EL (cell line): Measurements from ENCODE around the gene SKI.

Source experiments
- DNase-seq: peaks from one replicate; pipeline ENCODE4 v3.0.0-alpha.2; 2016

Gene SKI

GRCh38 chr1:2298685-2299084, 70.6 kb downstream of the SKI start:
- DNase-seq = no peak

DNA sequence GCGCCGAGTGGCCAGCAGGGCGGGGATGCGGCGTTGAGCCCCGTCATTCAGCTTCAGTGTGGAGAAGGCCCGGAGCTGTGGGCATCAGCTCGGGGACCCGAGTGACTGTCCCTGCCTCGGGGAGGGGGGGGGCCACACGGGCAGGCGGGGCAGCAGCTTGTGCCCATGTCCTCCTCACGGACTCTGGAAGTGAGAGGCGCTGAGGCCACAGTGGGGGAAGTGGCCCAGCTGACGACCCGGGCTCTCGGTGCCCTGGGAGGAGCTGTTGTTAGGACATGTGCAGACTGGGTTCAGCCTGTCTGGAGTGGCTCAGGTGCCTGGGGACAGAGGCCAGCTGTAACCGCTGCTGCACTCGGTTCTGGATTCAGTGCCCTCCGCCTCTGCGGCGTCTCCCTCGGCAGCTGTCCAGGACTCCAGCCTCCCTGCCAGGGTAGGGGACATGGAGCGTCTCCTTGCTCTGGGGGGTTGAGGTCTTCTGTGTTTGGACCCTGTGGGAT, 71.1 kb downstream of the SKI start:
- no peak for DNase-seq

GRCh38 chr1:2300004-2300771, 72.1 kb downstream of the SKI start:
- no peak for DNase-seq

DNA sequence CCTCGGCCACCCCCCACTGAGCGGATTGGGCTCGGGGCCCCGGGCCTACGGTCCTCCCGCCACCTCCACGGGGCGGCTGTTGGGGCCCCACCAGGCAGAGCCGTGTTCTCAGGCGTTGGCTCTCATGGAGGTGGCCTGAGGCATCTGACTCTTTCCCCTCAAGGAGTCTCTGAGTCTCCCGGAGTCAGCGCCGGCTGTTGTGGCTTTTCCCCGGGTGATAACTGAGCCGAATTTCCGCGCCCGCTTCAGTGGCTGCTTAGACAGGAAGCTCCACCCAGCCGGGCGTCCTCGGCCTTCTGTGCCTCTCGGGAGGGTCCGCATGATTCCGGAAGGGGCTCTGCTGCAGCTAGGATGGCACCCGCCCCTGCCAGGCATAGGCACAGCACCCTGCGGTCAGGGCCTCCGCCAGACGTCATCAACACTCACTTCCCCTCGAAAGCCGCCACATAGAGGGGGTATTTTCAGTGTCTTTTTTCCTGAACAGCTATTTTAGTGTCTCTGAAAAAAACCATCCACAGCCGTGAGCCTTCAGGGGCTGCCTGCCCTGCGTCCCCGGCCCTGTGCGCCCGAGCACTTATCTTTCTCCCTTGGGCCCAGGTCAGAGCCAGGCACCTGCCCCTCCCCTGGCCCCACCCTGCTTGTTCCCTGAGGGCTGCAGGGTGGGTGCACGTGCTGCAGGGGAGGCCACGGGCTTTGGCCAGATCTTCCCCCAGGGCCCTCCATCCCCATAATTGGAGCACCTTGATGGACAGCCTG, 72.9 kb downstream of the SKI start:
- DNase-seq = peak; percentile 56

GRCh38 chr1:2301607-2302291, 73.6 kb downstream of the SKI start:
- no peak for DNase-seq

- DNase-seq = no peak
Observed at GRCh38 chr1:2302292-2302925, 74.3 kb downstream of the SKI start.

- no peak for DNase-seq
Observed at GRCh38 chr1:2303016-2303775, 75.1 kb downstream of the SKI start.

DNA sequence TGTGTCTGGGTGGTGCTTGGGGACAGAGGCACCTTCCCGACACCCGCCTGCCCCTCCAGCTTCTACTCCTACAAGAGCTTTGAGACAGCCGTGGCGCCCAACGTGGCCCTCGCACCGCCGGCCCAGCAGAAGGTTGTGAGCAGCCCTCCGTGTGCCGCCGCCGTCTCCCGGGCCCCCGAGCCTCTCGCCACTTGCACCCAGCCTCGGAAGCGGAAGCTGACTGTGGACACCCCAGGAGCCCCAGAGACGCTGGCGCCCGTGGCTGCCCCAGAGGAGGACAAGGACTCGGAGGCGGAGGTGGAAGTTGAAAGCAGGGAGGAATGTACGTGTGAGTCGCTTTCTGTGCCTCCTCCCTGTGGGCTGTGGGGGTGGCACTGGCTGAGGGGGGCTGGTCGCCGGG, 75.7 kb downstream of the SKI start:
- no peak for DNase-seq

- DNase-seq = no peak
Observed at GRCh38 chr1:2304282-2304681, 76.2 kb downstream of the SKI start.

DNA sequence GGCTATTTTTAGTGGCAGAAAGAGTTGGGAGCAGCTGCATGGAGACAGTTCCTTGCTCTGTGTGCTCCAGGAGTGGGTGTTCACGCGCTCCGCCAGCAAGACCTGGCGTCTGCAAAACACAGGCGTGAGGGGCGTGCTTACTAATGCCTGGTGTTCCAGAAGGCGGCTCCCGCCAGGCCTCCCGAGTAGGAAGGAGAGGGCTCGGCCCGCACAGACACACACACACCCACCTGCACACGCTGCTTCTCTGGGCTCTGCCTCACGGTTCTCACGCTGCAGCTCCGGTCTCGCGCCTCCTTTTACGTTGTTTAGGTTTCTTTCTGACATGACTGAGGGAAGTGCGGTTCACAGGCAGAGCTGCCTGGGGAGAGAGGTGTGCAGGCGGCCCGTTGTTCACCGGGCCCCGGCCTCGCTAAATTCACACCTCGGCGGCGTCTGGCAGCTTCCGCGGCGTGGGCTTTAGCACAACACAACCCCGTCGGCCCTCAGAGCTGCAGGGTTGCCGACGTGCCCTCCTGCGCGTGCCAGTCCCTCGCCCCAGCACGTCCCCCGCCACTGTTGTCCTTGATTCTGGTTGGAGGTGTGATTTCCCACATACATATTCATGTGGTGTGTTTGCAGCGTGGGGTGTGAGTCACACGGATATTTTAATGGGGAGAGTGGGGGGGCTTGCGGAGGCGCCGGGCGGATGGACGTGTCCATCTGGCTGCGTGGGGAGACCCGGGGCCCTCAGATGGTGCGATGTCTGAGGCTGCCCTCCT, 77.0 kb downstream of the SKI start:
- no peak for DNase-seq

DNA sequence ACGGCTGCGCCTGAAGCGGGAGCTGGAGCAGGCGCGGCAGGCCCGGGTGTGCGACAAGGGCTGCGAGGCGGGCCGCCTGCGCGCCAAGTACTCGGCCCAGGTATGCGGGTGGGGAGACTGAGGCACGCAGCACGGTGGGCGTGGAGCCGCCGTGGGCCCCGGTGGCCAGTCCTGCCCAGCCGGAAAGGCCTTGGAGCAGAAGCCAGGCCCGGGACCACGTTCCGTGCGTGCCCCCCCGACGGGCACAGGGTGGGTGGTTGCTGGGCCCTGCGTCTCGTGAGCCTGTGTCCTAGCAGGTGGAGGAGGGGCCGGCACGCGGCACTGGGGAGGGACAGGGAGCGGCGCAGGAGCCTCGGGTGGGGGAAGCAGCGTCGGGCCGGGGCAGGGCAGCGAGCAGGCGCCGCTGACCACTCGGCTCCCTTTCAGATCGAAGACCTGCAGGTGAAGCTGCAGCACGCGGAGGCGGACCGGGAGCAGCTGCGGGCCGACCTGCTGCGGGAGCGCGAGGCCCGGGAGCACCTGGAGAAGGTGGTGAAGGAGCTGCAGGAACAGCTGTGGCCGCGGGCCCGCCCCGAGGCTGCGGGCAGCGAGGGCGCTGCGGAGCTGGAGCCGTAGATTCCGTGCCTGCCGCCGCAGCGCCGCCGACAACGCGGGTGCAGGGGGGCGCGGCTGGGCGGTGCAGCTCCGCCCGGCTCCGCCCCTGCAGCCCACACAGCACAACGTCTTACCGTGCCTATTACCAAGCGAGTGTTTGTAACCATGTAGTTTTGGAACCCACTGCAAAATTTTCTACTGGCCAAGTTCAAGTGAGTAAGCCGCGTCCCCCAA, 78.2 kb downstream of the SKI start:
- DNase-seq = no peak

DNA sequence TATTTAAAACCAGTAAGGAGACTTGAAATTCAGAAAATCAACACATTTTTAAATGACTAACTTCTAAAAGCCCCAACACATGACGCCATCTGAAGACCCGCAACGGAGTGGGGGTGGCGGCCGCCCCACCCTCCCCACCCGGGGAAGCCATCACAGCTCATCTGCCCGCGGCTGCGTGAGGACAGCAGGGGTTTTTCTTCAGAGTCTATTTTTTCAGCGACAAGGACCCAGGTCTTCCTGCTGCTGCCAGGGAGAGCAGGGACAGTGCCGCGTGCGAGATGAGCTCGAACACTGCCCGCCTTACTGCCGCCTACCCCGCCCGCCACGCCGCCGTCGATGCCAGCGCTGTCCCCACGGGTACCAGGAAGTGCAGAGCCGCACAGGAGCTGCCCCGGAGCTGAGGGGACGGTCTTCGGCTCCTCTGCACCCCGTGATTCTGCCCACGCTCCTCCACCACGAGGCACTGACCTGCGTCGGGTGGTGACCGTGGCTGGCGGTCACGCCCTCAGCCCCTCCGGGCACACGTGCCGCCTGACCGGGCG, 79.0 kb downstream of the SKI start:
- no peak for DNase-seq

GRCh38 chr1:2307972-2308371, 79.9 kb downstream of the SKI start:
- DNase-seq = no peak

DNA sequence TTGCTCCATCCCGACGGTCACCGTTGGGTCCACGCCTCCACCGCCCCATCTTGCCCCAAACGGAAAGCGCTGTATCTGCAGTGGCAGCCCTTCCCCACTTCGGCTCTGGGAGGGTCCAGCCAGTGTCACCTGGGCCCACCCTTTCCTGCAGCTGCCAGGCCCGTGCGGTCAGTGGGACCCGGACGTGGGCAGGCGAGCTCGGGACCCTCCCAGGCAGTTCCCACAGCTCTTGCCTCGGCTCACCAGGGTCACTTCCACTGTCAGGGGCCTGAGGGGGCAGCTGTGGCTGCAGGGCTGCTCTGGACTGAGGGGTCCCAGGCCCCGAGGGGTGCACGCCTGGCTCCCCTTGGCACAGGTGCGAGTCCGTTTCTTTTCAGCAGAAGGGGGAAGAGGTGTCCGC, 80.7 kb downstream of the SKI start:
- DNase-seq = no peak

- DNase-seq = no peak
Observed at GRCh38 chr1:2310332-2311183, 82.4 kb downstream of the SKI start.

- DNase-seq = peak; percentile 64
Observed at GRCh38 chr1:2311184-2312032, 83.3 kb downstream of the SKI start.

- DNase-seq = no peak
Observed at GRCh38 chr1:2312160-2312514, 84.0 kb downstream of the SKI start.

GRCh38 chr1:2312515-2313301, 84.6 kb downstream of the SKI start:
- no peak for DNase-seq
